ENCODE data around the gene SCYL2.
"Not testable (repeated sequence)": the region's sequence is repeated elsewhere in the genome, so short reads cannot be mapped to it uniquely, and the experiment has no call there.

Gene SCYL2

DNA sequence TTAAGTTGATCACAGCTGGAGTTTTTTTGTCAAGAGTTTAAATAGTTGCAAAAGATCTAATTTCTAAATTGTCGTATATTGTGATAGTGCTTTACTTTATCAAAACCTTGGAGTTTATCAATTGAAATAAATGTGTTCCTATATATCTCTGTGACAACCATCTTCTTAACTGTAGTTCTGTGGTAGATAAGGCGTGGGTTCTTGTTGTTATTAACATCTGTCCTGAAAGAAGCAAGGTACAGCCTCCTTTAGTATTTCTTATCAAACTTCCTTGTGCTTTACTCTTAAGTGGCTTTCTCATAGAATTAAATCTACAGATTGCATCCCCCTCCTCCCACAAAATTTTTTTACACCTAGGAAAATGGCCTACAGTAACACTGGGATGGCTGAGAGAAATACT is 7.3 kb downstream of the SCYL2 start:
- DNase-seq (ENCODE audit: low read depth) = no peak
- TF ChIP-seq, protein P1, sequence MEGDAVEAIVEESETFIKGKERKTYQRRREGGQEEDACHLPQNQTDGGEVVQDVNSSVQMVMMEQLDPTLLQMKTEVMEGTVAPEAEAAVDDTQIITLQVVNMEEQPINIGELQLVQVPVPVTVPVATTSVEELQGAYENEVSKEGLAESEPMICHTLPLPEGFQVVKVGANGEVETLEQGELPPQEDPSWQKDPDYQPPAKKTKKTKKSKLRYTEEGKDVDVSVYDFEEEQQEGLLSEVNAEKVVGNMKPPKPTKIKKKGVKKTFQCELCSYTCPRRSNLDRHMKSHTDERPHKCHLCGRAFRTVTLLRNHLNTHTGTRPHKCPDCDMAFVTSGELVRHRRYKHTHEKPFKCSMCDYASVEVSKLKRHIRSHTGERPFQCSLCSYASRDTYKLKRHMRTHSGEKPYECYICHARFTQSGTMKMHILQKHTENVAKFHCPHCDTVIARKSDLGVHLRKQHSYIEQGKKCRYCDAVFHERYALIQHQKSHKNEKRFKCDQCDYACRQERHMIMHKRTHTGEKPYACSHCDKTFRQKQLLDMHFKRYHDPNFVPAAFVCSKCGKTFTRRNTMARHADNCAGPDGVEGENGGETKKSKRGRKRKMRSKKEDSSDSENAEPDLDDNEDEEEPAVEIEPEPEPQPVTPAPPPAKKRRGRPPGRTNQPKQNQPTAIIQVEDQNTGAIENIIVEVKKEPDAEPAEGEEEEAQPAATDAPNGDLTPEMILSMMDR (IDR thresholded peaks at IDR 0.05; ENCODE audit: control insufficient read depth, insufficient read depth, low read depth, low read length, missing control alignments) = no peak
- no peak overlapping the region for H3K4me3 ChIP-seq (ENCODE audit: control insufficient read depth, low read depth, low read length)

DNA sequence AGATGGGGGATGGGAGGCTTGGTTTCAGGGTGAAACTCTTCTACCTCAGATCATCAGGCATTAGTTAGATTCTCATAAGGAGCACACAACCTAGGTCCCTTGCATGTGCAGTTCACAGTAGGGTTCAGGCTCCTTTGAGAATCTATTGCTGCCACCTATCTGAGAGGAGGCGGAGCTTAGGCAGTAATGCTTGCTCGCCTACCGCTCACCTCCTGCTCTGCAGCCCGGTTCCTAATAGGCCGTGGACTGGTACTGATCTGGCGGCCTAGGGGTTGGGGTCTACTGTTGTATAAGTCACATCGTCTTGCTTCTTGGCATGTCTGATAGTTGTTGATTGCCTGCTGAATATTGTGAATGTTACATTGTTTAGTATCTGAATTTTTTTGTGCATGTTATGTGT is 12.2 kb downstream of the SCYL2 start:
- TF ChIP-seq, protein P1 (IDR thresholded peaks at IDR 0.05; ENCODE audit: control insufficient read depth, insufficient read depth, low read depth, low read length, missing control alignments) = no peak
- H3K4me3 ChIP-seq (ENCODE audit: control insufficient read depth, low read depth, low read length) = no peak overlapping the region
- DNase-seq (ENCODE audit: low read depth) = no peak

DNA sequence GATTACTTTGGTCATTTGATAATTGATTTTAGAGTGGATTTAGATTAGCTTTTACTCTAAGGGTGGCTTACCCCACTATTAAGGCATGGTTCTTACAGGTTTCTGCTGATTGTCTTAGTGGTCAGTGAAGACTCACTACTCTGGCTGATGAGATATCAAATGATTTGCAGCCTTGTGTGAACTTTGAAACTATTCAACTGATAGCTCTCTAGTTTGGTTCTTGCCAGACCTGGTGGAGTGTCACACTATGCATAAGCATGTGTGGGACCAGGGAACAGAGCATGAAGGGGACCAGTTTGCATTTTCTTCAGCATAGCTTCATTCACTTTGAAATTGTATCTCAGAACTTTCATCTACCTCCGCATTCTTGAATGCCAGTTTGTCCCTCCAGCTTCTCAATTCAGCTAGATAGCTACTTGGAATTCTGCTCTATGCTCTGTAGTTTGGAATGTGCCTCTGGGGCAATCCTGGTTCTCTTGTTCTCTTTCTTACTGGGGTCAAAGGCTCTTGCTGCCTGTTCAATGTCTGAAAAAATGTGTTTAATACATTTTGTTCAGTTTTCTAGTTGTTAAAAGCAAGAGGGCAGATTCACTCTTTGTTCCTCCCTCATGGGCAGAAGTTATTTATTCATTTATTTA is 12.7 kb downstream of the SCYL2 start:
- DNase-seq (ENCODE audit: low read depth) = no peak

DNA sequence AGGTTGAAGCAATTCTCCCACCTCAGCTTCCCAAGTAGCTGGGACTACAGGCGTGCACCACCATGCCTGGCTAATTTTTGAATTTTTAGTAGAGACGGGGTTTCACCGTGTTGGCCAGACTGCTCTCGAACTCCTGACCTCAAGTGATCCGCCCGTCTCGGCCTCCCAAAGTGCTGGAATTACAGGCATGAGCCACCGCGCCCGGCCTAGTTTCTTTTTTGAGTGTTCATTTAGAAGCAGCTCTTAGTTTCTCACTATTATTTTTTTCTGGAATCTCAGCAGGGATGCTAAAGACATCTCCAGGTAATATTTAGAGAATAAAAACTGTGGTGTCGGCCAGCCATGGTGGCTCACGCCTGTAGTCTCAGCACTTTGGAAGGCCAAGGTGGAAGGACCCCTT is 17.6 kb downstream of the SCYL2 start:
- DNase-seq (ENCODE audit: low read depth); H3K4me3 ChIP-seq (ENCODE audit: control insufficient read depth, low read depth, low read length): not testable (repeated sequence)

More for the DNA sequence above, 12.7 kb downstream of the SCYL2 start:
- TF ChIP-seq, protein P1 (IDR thresholded peaks at IDR 0.05; ENCODE audit: control insufficient read depth, insufficient read depth, low read depth, low read length, missing control alignments) = no peak
- no peak overlapping the region for H3K4me3 ChIP-seq (ENCODE audit: control insufficient read depth, low read depth, low read length)

DNA sequence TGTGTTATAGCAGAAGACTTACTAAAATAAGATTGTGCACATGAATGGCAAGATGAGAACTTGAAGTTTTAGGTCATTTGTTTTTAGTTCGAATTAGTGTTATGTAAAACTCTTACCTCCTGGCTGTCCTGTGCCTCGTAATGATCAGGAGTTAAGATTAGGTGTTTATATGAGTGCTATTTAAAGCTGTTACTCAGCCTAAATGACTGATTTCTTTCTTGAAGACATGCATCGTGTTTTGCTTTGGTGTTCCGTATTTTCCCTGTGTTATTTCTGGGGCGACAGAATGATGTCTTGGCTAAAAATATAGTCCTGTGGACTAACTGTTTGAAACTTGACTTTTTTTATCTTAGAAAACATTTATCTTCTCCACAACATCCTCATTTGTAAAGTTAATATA is 22.1 kb downstream of the SCYL2 start:
- DNase-seq (ENCODE audit: low read depth) = no peak
- H3K4me3 ChIP-seq (ENCODE audit: control insufficient read depth, low read depth, low read length) = no peak overlapping the region
- TF ChIP-seq, protein P1 (IDR thresholded peaks at IDR 0.05; ENCODE audit: control insufficient read depth, insufficient read depth, low read depth, low read length, missing control alignments) = no peak

DNA sequence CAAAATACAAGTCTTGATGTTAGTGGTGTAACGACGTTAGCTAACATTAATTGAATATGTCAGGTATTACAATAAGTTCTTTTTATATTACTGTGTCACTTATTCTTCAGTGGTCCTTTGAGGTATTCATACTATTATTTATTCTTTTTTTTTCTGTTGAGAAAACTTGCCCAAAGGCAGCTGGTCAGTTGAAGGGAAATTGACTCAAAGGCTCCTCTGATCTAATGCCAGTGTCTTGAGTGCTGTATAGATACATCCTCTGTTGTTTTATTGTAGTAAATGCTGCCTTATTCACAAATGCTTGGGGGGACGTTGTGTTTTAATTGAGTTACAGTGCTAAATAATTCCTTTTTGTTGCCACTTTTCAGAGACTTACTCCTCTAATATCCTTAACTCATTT is 23.0 kb downstream of the SCYL2 start:
- no peak overlapping the region for H3K4me3 ChIP-seq (ENCODE audit: control insufficient read depth, low read depth, low read length)
- DNase-seq (ENCODE audit: low read depth) = no peak
- TF ChIP-seq, protein P1 (IDR thresholded peaks at IDR 0.05; ENCODE audit: control insufficient read depth, insufficient read depth, low read depth, low read length, missing control alignments) = no peak

DNA sequence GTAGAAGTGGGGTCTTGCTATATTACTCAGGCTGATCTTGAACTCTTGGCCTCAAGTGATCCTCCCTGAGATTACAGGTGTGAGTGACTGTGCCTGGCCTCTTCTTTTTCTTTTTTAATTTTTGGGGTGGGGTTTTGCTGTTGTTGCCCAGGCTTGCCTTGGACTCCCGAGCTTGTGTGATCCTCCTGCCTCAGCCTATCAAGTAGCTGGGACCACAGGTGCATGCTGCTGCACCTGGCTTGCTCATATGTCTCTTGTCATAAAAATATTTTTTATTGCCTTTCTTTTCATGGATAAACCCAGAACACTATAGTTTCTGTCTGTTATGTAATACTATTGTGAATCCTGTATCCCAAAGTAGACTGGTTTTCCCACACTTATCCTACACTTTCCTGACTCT is 26.0 kb downstream of the SCYL2 start:
- no peak overlapping the region for H3K4me3 ChIP-seq (ENCODE audit: control insufficient read depth, low read depth, low read length)
- DNase-seq (ENCODE audit: low read depth) = no peak
- TF ChIP-seq, protein P1 (IDR thresholded peaks at IDR 0.05; ENCODE audit: control insufficient read depth, insufficient read depth, low read depth, low read length, missing control alignments) = no peak

DNA sequence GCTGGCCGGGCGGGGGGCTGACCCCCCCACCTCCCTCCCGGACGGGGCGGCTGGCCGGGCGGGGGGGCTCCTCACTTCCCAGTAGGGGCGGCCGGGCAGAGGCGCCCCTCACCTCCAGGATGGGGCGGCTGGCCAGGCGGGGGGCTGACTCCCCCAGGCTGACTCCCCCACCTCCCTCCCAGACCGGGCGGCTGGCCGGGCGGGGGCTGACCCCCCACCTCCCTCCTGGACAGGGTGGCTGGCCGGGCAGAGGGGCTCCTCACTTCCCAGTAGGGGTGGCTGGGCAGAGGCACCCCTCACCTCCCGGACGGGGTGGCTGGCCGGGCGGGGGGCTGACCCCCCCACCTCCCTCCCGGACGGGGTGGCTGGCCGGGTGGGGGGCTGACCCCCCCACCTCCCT is 27.4 kb downstream of the SCYL2 start:
- H3K4me3 ChIP-seq (ENCODE audit: control insufficient read depth, low read depth, low read length); DNase-seq (ENCODE audit: low read depth): not testable (repeated sequence)
